HG02981 (cell line): ENCODE measurements around the gene HRG.
"Not testable (repeated sequence)": the region's sequence is repeated elsewhere in the genome, so short reads cannot be mapped to it uniquely, and the experiment has no call there.

Experiments used
- ATAC-seq: cut with Tn5 transposase; IDR thresholded peaks from one replicate; pipeline ENCODE4 v1.9.1; 2021; ENCODE audit warnings: mild to moderate bottlenecking, moderate library complexity; ENCODE audit not compliant: unreplicated experiment

HRG gene

DNA sequence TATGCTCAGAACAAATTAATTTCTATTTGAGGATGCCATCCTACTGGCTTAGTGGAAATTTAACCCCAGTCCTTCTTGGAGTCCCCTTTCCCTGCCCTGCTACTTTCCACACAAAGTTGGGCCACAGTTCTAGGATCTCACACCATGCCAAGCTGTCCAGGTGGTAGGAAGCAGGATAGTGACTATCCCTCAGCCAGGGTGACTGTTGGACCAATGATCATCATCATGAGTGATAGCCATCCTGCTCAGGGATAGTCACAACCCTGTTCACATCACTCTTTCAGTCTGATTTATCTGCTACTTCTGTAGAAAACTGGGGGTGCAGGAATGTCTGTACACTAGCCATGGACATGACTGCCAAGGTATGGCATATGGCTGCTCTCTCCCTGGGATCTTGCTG is 12.8 kb downstream of the HRG start:
- no peak for ATAC-seq

- no peak for ATAC-seq
These were observed 13.3 kb downstream of the HRG start for GRCh38 chr3:186679151-186679550.

GRCh38 chr3:186680869-186681268 is 15.1 kb downstream of the HRG start:
- no peak for ATAC-seq

DNA sequence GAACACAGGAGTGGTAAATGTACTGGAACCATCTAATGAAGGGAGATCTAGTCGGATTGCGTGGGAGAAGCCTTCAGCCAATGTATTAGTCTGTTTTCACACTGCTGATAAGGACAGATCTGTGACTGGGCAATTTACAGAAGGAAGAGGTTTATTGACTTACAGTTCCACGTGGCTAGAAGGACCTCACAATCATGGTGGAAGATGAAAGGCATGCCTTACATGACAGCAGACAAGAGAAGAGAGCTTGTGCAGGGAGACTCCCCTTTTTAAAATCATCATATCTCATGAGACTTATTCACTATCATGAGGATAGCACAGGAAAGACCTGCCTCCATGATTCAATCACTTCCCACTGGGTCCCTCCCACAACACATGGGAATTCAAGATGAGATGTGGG is 17.0 kb downstream of the HRG start:
- no peak for ATAC-seq

DNA sequence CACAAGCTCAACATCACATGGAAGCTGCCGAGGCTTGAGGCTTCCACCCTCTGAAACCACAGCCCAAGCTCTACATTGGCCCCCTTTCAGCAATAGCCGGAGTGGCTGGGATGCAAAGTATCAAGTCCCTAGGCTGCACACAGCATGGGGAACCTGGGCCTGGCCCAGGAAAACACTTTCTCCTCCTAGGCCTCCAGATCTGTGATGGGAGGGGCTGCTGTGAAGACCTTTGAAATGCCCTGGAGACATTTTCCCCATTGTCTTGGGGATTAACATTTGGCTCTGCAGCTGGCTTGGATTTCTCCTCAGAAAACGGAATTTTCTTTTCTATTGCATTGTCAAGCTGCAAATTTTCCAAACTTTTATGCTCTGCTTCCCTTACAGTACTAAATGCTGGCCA is 18.2 kb downstream of the HRG start:
- no peak for ATAC-seq

GRCh38 chr3:186686475-186686874 is 20.7 kb downstream of the HRG start:
- not testable (repeated sequence) for ATAC-seq

DNA sequence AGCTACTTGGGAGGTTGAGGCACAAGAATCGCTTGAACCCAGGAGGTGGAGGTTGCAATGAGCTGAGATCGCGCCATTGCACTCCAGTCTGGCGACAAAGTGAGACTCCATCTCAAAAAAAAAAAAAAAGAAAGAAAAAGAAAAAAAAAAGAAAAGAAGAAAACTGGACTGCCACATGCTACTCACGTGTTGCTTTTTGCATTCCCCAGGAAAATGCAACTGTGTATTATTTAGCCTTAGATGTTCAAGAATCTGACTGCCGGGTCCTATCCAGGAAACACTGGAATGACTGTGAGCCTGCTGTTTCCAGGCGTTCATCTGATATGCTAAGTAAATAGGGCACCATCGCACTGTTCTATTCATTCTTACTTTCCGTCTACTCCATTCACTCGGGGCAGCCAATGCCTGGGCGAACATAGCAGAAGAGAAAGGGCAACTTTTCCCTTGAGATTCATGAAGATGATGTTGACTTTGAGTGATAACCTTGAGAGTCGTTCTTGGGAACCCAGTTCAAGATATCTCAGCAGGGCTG is 21.4 kb downstream of the HRG start:
- no peak for ATAC-seq

- not testable (repeated sequence) for ATAC-seq
These were observed 24.5 kb downstream of the HRG start for GRCh38 chr3:186690304-186690703.

GRCh38 chr3:186691676-186692075 is 25.9 kb downstream of the HRG start:
- no peak for ATAC-seq

DNA sequence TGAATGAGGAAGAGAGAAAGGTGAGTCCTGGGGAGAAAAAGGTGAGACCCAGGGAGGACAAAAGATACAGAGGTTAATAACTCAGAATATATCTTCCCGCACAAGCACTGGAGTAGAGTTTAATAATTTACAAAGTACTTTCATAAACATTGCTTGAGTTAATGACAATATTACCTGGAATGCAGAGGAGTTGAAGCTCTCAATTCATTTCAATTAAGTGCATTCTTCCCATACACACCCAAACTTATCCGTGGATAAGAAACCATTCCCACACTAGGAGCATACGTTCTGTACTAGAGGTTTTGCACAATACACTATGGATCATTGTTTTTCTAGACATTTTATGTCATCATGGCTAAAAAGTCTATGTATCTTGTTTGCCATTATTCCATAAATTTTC is 28.0 kb downstream of the HRG start:
- ATAC-seq = no peak

DNA sequence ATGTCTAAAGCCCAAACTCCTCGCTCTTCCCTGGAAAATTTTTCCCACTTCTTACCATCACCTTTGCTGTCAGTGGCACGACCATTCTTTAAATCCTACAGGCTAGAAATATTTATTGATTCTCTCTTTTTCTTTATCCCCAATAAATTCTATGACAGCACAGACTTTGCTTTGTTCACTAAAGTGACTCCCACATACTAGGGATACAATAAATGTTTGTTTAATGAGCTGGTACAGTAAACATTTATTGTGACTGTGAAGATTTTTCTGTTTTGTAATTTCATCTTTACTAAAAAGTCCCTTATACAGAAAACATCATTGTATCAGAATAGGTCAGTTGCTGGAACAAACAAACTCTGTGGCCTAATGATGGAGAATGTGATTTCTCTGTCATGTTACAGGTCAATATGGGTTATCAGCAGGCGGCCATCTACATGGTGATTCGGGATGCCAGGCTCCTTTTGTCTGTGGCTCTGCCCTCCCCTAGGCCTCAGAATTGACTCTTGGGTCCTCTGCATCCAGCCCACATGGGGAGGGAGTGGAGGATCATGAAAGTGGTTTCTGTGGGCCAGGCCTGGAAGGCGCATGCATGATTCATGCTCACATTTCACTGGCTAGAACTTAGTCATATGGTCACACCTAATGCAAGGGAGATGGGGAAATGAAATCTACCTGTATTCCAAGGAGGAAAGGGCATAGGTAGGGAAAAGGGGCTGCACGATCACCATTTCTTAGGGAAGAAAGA is 28.6 kb downstream of the HRG start:
- ATAC-seq = no peak

DNA sequence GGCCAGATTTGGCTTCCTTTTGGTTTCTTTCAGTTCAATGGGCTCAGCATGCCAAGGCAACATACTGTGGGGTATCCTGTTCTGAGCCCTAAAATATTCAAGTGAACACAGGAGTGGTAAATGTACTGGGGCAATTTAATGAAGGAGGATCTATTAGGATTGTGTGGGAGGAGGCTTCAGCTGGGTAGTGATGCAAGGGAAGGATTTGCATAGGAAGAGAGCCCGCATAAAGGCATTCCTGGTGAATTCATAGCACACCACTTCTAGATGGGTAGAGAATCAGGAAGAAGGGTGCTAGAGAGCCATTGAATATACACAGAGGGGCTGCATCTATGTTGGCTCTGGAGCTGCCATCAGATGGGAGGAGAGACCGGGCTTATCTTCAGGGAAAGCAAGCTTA is 30.7 kb downstream of the HRG start:
- no peak for ATAC-seq

- ATAC-seq = no peak
These were observed 31.7 kb downstream of the HRG start for GRCh38 chr3:186697510-186697909.

DNA sequence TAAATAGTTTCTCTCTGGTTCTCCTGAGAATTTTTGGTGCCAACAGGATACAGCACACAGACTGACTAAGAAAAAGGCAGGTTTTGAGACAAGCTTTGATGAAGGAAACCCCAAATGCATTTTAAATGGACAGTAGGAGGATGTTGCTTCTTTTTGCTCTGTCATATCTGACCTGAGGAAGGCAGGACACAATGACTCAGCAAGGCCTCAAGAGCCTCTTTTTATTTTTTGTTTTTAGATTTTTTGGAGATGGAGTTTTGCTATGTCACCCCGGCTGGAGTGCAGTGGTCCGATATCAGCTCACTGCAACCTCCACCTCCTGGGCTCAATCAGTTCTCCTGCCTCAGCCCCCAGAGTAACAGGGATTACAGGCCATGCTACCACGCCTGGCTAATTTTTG is 34.5 kb downstream of the HRG start:
- ATAC-seq = no peak

DNA sequence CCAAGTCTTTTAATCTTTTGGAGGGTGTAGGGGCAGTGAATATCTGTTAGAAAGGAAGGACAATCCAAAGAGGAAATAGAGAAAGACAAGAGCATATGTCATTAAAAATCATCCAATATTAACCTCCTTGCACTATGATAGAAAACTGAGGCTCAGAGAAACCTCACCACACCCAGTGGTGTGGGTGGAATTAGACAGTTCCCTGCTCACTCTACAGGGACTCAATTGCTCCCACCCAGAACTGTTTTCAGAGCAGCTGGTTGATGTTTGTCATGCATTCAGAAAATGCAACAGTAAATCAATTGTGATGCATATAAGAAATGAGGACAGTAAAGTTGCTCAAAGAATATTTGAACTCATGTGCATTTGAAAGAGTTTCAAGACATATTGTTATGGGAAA is 36.6 kb downstream of the HRG start:
- not testable (repeated sequence) for ATAC-seq

DNA sequence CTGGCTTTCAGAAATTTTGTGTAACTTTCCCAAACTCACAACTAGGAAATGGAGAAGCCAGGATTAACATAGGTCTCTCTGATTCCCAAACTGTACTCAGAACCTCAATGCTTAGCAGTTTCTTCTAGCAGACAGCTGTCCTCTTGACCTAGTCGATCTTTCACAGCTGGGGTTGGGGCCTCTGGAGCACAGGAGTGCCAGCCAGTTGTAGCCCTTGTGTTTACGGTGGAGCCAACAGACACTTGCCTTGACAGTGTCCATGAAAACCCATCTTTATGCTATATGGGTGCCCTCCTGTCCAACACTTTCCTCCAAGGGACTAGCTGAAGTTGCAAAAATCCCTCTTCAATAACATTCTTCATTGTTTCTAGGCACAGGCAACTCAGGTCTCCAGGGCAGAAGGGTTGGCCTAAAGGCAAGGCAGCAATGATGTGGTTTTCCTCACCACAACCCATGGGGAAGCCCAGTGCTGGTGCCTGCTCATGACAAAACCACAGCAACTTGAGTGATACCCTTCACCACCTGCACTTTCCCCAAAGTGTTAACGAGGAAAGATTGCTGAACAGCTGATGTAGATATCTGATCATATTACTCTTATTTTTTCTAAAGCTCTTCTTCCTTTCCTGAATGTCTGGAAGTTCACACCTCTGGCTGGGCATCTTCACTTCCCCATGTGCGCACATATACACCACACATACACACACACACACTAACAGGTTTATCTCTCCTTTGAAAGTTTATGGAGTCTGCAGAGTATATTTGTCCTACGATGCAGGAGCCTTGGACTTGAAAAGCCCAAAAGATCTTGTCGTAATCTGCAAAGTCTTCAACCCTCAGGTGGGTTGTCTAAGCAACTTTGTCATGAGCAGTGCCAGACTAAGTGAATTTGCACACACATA is 40.3 kb downstream of the HRG start:
- ATAC-seq = peak; percentile 70

DNA sequence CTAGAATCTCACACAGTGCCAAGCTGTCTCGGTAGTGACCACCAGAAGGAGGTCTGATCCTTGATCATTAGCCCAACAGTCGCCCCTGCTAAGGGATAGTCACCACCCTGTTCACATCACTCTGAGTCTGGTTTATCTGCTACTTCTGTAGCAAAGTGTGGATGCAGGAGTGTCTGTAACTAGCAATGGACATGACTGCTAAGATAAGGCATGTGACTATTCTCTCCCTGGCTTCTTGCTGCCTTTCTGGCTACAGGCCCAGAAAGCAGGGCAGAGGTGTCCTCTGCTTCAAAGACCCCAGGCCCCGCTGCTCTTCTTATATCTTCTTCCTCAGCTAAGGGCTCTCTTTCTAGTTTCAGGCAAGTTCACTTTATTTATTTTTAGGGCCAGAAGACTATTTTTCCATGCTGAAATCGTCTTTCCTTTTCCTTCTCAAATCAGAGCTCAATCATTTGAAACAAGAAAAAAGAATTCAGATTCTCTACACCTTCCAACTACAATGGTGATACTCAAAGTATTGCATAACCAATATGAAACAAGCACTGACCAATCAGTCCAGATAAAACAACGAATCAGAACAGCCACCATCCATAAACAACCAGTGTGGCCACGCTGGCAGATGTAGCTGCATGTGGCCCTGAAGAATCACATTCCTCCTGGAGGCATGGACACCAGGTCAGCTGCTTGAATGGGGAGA is 43.3 kb downstream of the HRG start:
- ATAC-seq = no peak

DNA sequence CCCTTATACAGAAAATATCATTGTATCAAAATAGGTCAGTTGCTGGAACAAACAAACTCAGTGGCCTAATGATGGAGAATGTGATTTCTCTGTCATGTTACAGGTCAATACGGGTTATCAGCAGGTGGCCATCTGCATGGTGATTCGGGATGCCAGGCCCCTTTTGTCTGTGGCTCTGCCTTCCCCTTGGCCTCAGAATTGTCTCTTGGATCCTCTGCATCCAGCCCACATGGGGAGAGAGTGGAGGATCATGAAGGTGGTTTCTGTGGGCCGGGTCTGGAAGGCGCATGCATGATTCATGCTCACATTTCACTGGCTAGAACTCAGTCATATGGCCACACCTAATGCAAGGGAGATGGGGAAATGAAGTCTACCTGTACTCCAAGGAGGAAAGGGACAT is 44.9 kb downstream of the HRG start:
- ATAC-seq = not testable (repeated sequence)

DNA sequence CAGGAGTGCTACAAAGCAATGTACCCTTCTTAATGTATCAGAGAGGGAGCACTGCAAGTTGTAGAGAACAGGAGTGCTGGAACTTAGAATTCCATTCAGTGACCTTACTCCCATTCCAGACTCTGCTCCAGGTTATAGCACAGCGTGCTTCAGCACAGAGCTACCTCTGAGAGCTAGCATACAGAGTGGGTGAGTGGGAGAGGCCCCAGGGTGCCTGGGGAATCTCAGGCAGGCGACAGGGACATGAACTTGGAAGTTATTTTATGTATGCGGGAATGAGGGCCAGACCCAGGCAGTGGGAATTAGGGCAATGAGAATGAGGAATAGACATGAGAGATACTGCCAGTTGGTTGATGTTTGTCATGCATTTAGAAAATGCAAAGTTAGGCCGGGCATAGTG is 47.7 kb downstream of the HRG start:
- no peak for ATAC-seq

- ATAC-seq = no peak
These were observed 51.2 kb downstream of the HRG start, which contains the start of gene KNG1 for GRCh38 chr3:186717039-186717457. Gene KNG1, plus strand, starts transcription at chr3:186717359. Its CDS starts 184 bp downstream, at chr3:186717543.
